HCEC 1CT (cell line): Measurements from ENCODE around the gene PLXND1.

Experiments
- DNase-seq: peaks from one replicate; pipeline ENCODE4 v3.0.0-alpha.2; 2017

The PLXND1 gene

GRCh38 chr3:129627350-129628168 lies 21.1 kb upstream of the PLXND1 start:
- DNase-seq, result peak; percentile 72

- DNase-seq, result peak; percentile 91
Measured at GRCh38 chr3:129626744-129627349, 20.4 kb upstream of the PLXND1 start.

GRCh38 chr3:129625072-129625874 lies 18.8 kb upstream of the PLXND1 start:
- DNase-seq, result no peak

- DNase-seq, result peak; percentile 43
Measured at GRCh38 chr3:129624347-129625071, 18.0 kb upstream of the PLXND1 start.

- DNase-seq, result no peak
Measured at GRCh38 chr3:129623447-129624118, 17.1 kb upstream of the PLXND1 start.

GRCh38 chr3:129622933-129623332 lies 16.5 kb upstream of the PLXND1 start:
- no peak for DNase-seq

- no peak for DNase-seq
Measured at GRCh38 chr3:129622226-129622874, 15.9 kb upstream of the PLXND1 start.

- DNase-seq, result no peak
Measured at GRCh38 chr3:129621626-129622225, 15.2 kb upstream of the PLXND1 start.

GRCh38 chr3:129620828-129621559 lies 14.5 kb upstream of the PLXND1 start:
- no peak for DNase-seq

- no peak for DNase-seq
Measured at GRCh38 chr3:129619726-129620162, 13.3 kb upstream of the PLXND1 start.

- DNase-seq, result no peak
Measured at GRCh38 chr3:129618901-129619671, 12.6 kb upstream of the PLXND1 start.

- DNase-seq, result no peak
Measured at GRCh38 chr3:129618186-129618820, 11.8 kb upstream of the PLXND1 start.

- no peak for DNase-seq
Measured at GRCh38 chr3:129617381-129618185, 11.1 kb upstream of the PLXND1 start.

- peak; percentile 57 for DNase-seq
Measured at GRCh38 chr3:129616713-129617112, 10.2 kb upstream of the PLXND1 start.

- no peak for DNase-seq
Measured at GRCh38 chr3:129616291-129616690, 9.8 kb upstream of the PLXND1 start.

GRCh38 chr3:129615751-129616281 lies 9.3 kb upstream of the PLXND1 start:
- no peak for DNase-seq

- no peak for DNase-seq
Measured at GRCh38 chr3:129614927-129615363, 8.5 kb upstream of the PLXND1 start.

GRCh38 chr3:129614435-129614834 lies 8.0 kb upstream of the PLXND1 start:
- no peak for DNase-seq
